Naive thymus-derived CD4-positive, alpha-beta T cell (primary cell): ENCODE results near the gene LANCL2. TPM values are rescaled to one million over a fixed set of nuclear protein-coding genes. Genes with fewer than 3 reads are reported as not detected.
A peak's percentile ranks its signal among the peaks of the same experiment; 100 is the strongest.

Experiments used
- ATAC-seq: fragments of 150-1000 bp; cut with Tn5 transposase; 2 replicates; pipeline ENCODE4 v1.10.0; 2021; ENCODE audit warnings: mild to moderate bottlenecking, moderate library complexity
- CTCF ChIA-PET: fragments of 350-600 bp; sonication (Branson Sonifier 250); formaldehyde crosslinking; loops from one replicate; lab custom pipeline; 2021; ENCODE audit warnings: antibody characterized with exemption; lab: Charles Lee
- POLR2A ChIA-PET: fragments of 350-600 bp; sonication (Branson Sonifier 250); formaldehyde crosslinking; loops from one replicate; lab custom pipeline; 2021; ENCODE audit warnings: antibody characterized with exemption, inconsistent platforms; lab: Charles Lee
- DNase-seq, 9 donors: peaks; one replicate each; pipeline versions ENCODE4 v3.0.0 to v3.0.0-alpha.2; 2020 to 2022; ENCODE audit warnings: mixed read lengths in 1 of 9
- H3K27ac ChIP-seq: one replicate; pipeline ENCODE4 v1.7.0; 2013; ENCODE audit warnings: mild to moderate bottlenecking, low read depth, low read length, moderate library complexity
- H3K27me3 ChIP-seq, 2 donors: one replicate each; pipeline ENCODE4 v1.7.0; 2013; ENCODE audit warnings: low read length in 2 of 2, mild to moderate bottlenecking in 2 of 2, moderate library complexity in 2 of 2; ENCODE audit not compliant: control insufficient read depth in 2 of 2, insufficient read depth in 2 of 2
- H3K36me3 ChIP-seq, 3 experiments: 1 replicate in 2 of 3; 2 replicates in 1 of 3; pipeline ENCODE4 v1.7.0; 2013; ENCODE audit warnings: low read length in 3 of 3, mild to moderate bottlenecking in 3 of 3, moderate library complexity in 1 of 3; ENCODE audit not compliant: insufficient read depth in 3 of 3, control insufficient read depth in 2 of 3
- H3K4me1 ChIP-seq, 2 donors: one replicate each; pipeline ENCODE4 v1.7.0; 2013; ENCODE audit warnings: low read length in 2 of 2, mild to moderate bottlenecking in 2 of 2, moderate library complexity in 1 of 2; ENCODE audit not compliant: control insufficient read depth in 2 of 2, insufficient read depth in 2 of 2
- H3K4me3 ChIP-seq: 2 replicates; pipeline ENCODE4 v1.7.0; 2013; ENCODE audit warnings: mild to moderate bottlenecking, low read length
- H3K9me3 ChIP-seq, 3 experiments: 1 replicate in 2 of 3; 2 replicates in 1 of 3; pipeline ENCODE4 v1.7.0; 2013; ENCODE audit warnings: low read length in 3 of 3; ENCODE audit not compliant: control insufficient read depth in 2 of 3
- H3K27ac Mint-ChIP-seq, 9 donors: one replicate each; pipeline ENCODE4 v1.8.0; 2020 to 2022; ENCODE audit warnings: mixed read lengths in 9 of 9, mild to moderate bottlenecking in 8 of 9, moderate library complexity in 5 of 9, inconsistent platforms in 2 of 9
- H3K27me3 Mint-ChIP-seq, 5 donors: one replicate each; pipeline ENCODE4 v1.8.0; 2021 to 2022; ENCODE audit warnings: mixed read lengths in 5 of 5, mild to moderate bottlenecking in 1 of 5
- H3K36me3 Mint-ChIP-seq, 5 donors: one replicate each; pipeline ENCODE4 v1.8.0; 2020 to 2022; ENCODE audit warnings: mixed read lengths in 5 of 5, mild to moderate bottlenecking in 3 of 5, inconsistent platforms in 1 of 5
- H3K4me1 Mint-ChIP-seq, 7 donors: one replicate each; pipeline ENCODE4 v1.8.0; 2020 to 2022; ENCODE audit warnings: mixed read lengths in 7 of 7, mild to moderate bottlenecking in 3 of 7, inconsistent platforms in 1 of 7
- H3K4me3 Mint-ChIP-seq, 10 donors: one replicate each; pipeline ENCODE4 v1.8.0; 2020 to 2022; ENCODE audit warnings: mild to moderate bottlenecking in 10 of 10, mixed read lengths in 10 of 10, moderate library complexity in 6 of 10, inconsistent platforms in 2 of 10
- H3K9me3 Mint-ChIP-seq, 11 donors: one replicate each; pipeline ENCODE4 v1.8.0; 2020 to 2022; ENCODE audit warnings: mixed read lengths in 11 of 11, mild to moderate bottlenecking in 4 of 11, inconsistent platforms in 1 of 11, moderate library complexity in 1 of 11
- intact Hi-C, 2 donors: fragments of 100-400 bp; cut with micrococcal nuclease; formaldehyde crosslinking; loops; one replicate each; pipeline ENCODE4 v1.15.1; 2023
- polyA plus RNA-seq, 2 donors: library from polyadenylated mRNA; unstranded; fragments of 300-500 nt; fragmentation: Illumina TruSeq; gene quantifications; one replicate each; pipeline ENCODE4 v1.2.3, GENCODE V29; 2021
- total RNA-seq, 6 experiments: library from RNA in 5 of 6; stranded (reverse) in 5 of 6; gene quantifications; 1 replicate in 5 of 6; 2 replicates in 1 of 6; pipeline ENCODE4 v1.2.3 and lab custom pipeline; 2021 to 2026

Gene LANCL2
- total and polyA plus RNA-seq, 7 experiments from 2014 or later = 4.8 to 10.5 (median 8.2) TPM

GRCh38 chr7:55441774-55442522 is 76.8 kb downstream of the LANCL2 start:
- peak overlapping the region in 2 of 9 donors; percentile 7 to 38 for H3K27ac Mint-ChIP-seq
- ChIA-PET CTCF (no interaction called here), POLR2A (interaction anchor here (0.7 to 1.6 kb wide), 2 partner anchors 18 to 27 kb away, joined by 3 to 4 read pairs; no protein-coding TSS in a partner anchor)
- intact Hi-C loops = no loop called here
- ATAC-seq (no peak), DNase-seq (no peak)
- no peaks in the 10 kb centered on the region for H3K9me3 ChIP-seq
- H3K4me3 ChIP-seq = no peak overlapping the region
- H3K27me3 Mint-ChIP-seq = no peaks in the 10 kb centered on the region
- H3K4me3 Mint-ChIP-seq = no peak overlapping the region
- no peaks in the 10 kb centered on the region for H3K27me3 ChIP-seq
- H3K27ac ChIP-seq = no peak overlapping the region
- peaks cover 2 to 19% (median 5%) of the 10 kb centered on the region in 5 donors for H3K36me3 Mint-ChIP-seq
- peaks cover 22 to 46% (median 43%) of the 10 kb centered on the region in 7 donors for H3K4me1 Mint-ChIP-seq
- no peaks in the 10 kb centered on the region for H3K36me3 ChIP-seq
- H3K4me1 ChIP-seq = peaks cover 0 to 29% of the 10 kb centered on the region in 2 donors
- peaks cover 0 to 8% (median 1%) of the 10 kb centered on the region in 11 donors for H3K9me3 Mint-ChIP-seq

- H3K4me1 ChIP-seq = peaks cover 0 to 6% of the 10 kb centered on the region in 2 donors
- ATAC-seq (no peak), DNase-seq (no peak)
- H3K36me3 Mint-ChIP-seq = peaks cover 4 to 23% (median 8%) of the 10 kb centered on the region in 5 donors
- ChIA-PET POLR2A (interaction anchor here (1.0 kb wide), 1 partner anchor 129 kb away, joined by 3 read pairs; no protein-coding TSS in a partner anchor), CTCF (interaction anchor here (0.6 to 0.9 kb wide), 2 partner anchors 35 to 151 kb away, joined by 3 to 4 read pairs; no protein-coding TSS in a partner anchor)
- H3K27ac ChIP-seq = no peak overlapping the region
- no peak overlapping the region for H3K4me3 ChIP-seq
- H3K4me3 Mint-ChIP-seq = no peak overlapping the region
- peaks cover 6 to 26% (median 21%) of the 10 kb centered on the region in 7 donors for H3K4me1 Mint-ChIP-seq
- H3K9me3 Mint-ChIP-seq = peaks cover 0 to 8% (median 2%) of the 10 kb centered on the region in 11 donors
- intact Hi-C loops = no loop called here
- H3K27ac Mint-ChIP-seq = peak overlapping the region in 2 of 9 donors; percentile 15 to 25
- H3K36me3 ChIP-seq = no peaks in the 10 kb centered on the region
- no peaks in the 10 kb centered on the region for H3K9me3 ChIP-seq
- H3K27me3 Mint-ChIP-seq = no peaks in the 10 kb centered on the region
- H3K27me3 ChIP-seq = no peaks in the 10 kb centered on the region
These were observed 79.6 kb downstream of the LANCL2 start for GRCh38 chr7:55444786-55445185.

- Mint-ChIP-seq H3K27ac (peak overlapping the region in 2 of 9 donors; percentile 42 to 46), H3K4me1 (peaks cover 9 to 39% (median 29%) of the 10 kb centered on the region in 7 donors), H3K36me3 (peaks cover 4 to 39% (median 16%) of the 10 kb centered on the region in 5 donors), H3K9me3 (peaks cover 0 to 8% (median 2%) of the 10 kb centered on the region in 11 donors), H3K4me3 (no peak overlapping the region), H3K27me3 (no peaks in the 10 kb centered on the region)
- ChIA-PET POLR2A (no interaction called here), CTCF (no interaction called here)
- Histone ChIP-seq H3K36me3 (no peaks in the 10 kb centered on the region), H3K27ac (no peak overlapping the region), H3K4me3 (no peak overlapping the region), H3K9me3 (no peaks in the 10 kb centered on the region), H3K27me3 (no peaks in the 10 kb centered on the region), H3K4me1 (no peaks in the 10 kb centered on the region)
- no peak for ATAC-seq
- intact Hi-C loops = no loop called here
- DNase-seq = no peak
These were observed 83.4 kb downstream of the LANCL2 start for GRCh38 chr7:55448526-55448925.

- H3K27me3 Mint-ChIP-seq = no peaks in the 10 kb centered on the region
- Histone ChIP-seq H3K4me3 (no peak overlapping the region), H3K27me3 (no peaks in the 10 kb centered on the region), H3K36me3 (no peaks in the 10 kb centered on the region), H3K9me3 (no peaks in the 10 kb centered on the region), H3K27ac (no peak overlapping the region), H3K4me1 (no peaks in the 10 kb centered on the region)
- POLR2A ChIA-PET = interaction anchor here (1.0 kb wide), 1 partner anchor 18 kb away, joined by 4 read pairs; no protein-coding TSS in a partner anchor
- H3K4me3 Mint-ChIP-seq = peak overlapping the region in 1 of 10 donors; percentile 39
- DNase-seq (no peak), ATAC-seq (no peak)
- H3K27ac Mint-ChIP-seq = no peak overlapping the region
- intact Hi-C loops = no loop called here
- CTCF ChIA-PET = no interaction called here
- H3K9me3 Mint-ChIP-seq = peaks cover 0 to 8% (median 2%) of the 10 kb centered on the region in 11 donors
- peaks cover 9 to 47% (median 35%) of the 10 kb centered on the region in 7 donors for H3K4me1 Mint-ChIP-seq
- H3K36me3 Mint-ChIP-seq = peaks cover 4 to 39% (median 16%) of the 10 kb centered on the region in 5 donors
These were observed 84.3 kb downstream of the LANCL2 start for GRCh38 chr7:55449205-55449991.

- Histone ChIP-seq H3K4me1 (no peaks in the 10 kb centered on the region), H3K9me3 (no peaks in the 10 kb centered on the region), H3K36me3 (no peaks in the 10 kb centered on the region), H3K4me3 (no peak overlapping the region), H3K27me3 (no peaks in the 10 kb centered on the region), H3K27ac (no peak overlapping the region)
- Mint-ChIP-seq H3K36me3 (peaks cover 4 to 42% (median 17%) of the 10 kb centered on the region in 5 donors), H3K9me3 (peaks cover 0 to 7% (median 2%) of the 10 kb centered on the region in 11 donors), H3K4me3 (peak overlapping the region in 1 of 10 donors; percentile 39), H3K27me3 (no peaks in the 10 kb centered on the region), H3K4me1 (peaks cover 11 to 50% (median 38%) of the 10 kb centered on the region in 7 donors), H3K27ac (no peak overlapping the region)
- ATAC-seq (no peak), DNase-seq (no peak)
- intact Hi-C loops = no loop called here
- POLR2A ChIA-PET = interaction anchor here (1.0 to 1.5 kb wide), 2 partner anchors 17 to 19 kb away, joined by 3 to 4 read pairs; no protein-coding TSS in a partner anchor
- CTCF ChIA-PET = no interaction called here
These were observed 84.9 kb downstream of the LANCL2 start for GRCh38 chr7:55449992-55450535.

GRCh38 chr7:55452971-55453370 is 87.8 kb downstream of the LANCL2 start:
- peak overlapping the region in 7 of 10 donors; percentile 6 to 56 (median 19) for H3K4me3 Mint-ChIP-seq

More at GRCh38 chr7:55452971-55453370, 87.8 kb downstream of the LANCL2 start:
- Mint-ChIP-seq H3K36me3 (peaks cover 6 to 51% (median 28%) of the 10 kb centered on the region in 5 donors), H3K9me3 (peaks cover 5 to 30% (median 14%) of the 10 kb centered on the region in 11 donors), H3K27me3 (no peaks in the 10 kb centered on the region), H3K4me1 (peaks cover 9 to 54% (median 45%) of the 10 kb centered on the region in 7 donors), H3K27ac (peak overlapping the region in 8 of 9 donors; percentile 10 to 82 (median 53))
- Histone ChIP-seq H3K4me1 (no peaks in the 10 kb centered on the region), H3K4me3 (no peak overlapping the region), H3K9me3 (no peaks in the 10 kb centered on the region), H3K36me3 (no peaks in the 10 kb centered on the region), H3K27me3 (no peaks in the 10 kb centered on the region), H3K27ac (peak overlapping the region; percentile 17)
- no peak for ATAC-seq
- ChIA-PET POLR2A (interaction anchor here (0.6 to 1.8 kb wide), 4 partner anchors 12 to 80 kb away, joined by 3 to 11 read pairs (median 4); no protein-coding TSS in a partner anchor), CTCF (interaction anchor here (0.7 kb wide), 1 partner anchor 111 kb away, joined by 3 read pairs; no protein-coding TSS in a partner anchor)
- intact Hi-C loops = loop anchor here in 1 of 2 donors (2.0 kb wide), 1 partner anchor 16 kb away; no protein-coding TSS in a partner anchor
- DNase-seq = no peak
